Hematopoietic multipotent progenitor cell treated with erythropoietin and hydrocortisone succinate and interleukin-3 and kit ligand, for 15 days (in vitro differentiated cells): Measurements from ENCODE around the gene TLL2.

ENCODE experiments used
- DNase-seq: peaks from one replicate; pipeline ENCODE4 v3.0.0-alpha.2; 2015; ENCODE audit warnings: low spot score

The TLL2 gene

GRCh38 chr10:96463562-96463961, 50.2 kb downstream of the TLL2 start:
- DNase-seq = no peak

DNA sequence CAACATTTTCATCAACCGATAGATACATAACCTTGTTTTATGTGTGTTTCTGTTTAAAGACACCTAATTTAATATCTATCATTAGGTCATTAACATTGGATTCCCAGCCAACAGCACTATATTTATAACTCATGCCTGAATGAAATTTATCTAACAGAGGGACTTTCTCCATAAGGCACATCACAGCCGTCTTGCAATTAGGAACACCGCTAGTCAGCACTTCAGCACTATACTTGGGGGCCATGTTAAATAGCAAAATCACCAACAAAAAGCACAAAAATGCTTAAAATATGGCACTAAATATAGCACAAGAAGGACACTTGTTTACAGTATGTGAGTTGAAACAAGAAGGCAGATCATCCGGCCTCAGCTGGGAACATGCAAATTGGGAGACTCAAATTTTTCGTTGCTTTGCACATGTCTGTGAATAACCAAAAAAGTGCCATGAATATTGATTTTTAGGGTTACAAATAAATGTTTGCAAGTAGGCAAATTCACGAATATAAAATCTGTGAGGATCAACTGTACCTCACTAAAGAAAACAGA, 51.0 kb downstream of the TLL2 start:
- DNase-seq = no peak

DNA sequence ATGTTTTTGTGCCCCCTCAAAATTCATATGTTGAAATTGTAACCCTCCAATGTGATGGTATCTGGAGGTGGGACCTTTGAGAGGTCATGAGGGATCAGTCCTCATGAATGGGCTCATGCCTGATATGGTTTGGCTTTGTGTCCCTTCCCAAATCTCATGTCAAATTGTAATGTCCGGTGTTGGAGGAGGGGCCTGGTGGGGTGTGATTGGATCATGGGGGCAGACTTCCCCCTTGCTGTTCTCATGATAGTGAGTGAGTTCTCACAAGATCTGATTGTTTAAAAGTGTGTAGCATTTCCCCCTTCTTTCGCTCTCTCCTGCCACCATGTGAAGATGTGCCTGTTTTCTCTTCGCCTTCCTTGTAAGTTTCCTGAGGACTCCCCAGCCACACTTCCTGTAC, 53.4 kb downstream of the TLL2 start:
- DNase-seq = no peak

DNA sequence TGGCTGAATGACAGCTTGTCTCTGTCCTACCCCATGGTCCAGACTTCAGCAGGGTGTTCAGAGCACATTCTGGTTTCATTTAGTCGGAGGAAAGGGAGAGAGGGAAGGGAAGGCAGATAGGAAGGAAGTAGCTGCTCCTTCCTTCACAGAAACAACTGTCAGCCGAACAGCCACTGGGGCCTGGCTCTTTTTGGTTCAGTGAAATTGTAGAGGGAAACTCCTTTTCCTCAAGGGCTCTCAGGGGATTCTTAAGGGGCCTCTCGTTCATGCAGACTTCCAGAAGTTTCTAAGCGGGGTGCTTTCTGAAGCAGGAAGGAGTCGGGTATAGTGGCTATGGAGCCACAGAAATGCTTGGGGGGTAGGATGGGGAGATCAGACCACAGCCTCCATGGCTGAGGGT, 56.4 kb downstream of the TLL2 start:
- DNase-seq = no peak

- no peak for DNase-seq
These were observed 57.4 kb downstream of the TLL2 start for GRCh38 chr10:96456296-96456840.

DNA sequence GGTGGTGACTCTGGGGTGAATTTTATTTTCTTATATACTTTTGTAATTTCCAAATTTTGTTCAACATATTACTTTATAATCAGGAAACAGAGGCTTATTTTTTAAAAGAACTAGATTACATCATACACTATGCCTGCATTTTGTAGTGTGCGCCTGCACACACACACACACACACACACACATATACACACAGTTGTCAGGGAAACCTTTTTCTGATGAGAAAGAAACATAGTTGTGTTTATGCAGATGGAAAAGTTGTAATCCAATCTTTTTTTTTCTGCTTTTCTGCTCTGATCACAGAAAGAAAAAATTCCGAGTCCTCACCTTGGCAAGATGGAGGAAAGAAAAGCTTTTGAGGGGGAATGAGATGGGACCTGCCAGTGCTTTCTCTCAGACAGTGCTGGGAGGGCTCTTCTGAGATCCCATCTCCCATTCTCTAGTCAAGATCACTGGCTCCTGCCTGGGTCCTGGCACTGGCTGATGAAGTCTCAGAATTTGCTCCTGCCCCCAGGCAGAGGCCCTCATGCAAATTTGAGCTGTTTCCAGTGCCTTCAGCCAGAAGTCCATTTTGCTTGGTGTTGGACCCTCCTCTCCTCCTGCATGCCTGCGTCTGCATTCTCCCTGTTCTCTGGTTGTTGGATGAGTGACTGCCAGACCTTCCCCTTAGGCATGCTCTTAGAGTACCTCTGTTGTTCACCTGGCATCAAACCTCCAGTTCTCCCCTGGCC, 59.7 kb downstream of the TLL2 start:
- no peak for DNase-seq

DNA sequence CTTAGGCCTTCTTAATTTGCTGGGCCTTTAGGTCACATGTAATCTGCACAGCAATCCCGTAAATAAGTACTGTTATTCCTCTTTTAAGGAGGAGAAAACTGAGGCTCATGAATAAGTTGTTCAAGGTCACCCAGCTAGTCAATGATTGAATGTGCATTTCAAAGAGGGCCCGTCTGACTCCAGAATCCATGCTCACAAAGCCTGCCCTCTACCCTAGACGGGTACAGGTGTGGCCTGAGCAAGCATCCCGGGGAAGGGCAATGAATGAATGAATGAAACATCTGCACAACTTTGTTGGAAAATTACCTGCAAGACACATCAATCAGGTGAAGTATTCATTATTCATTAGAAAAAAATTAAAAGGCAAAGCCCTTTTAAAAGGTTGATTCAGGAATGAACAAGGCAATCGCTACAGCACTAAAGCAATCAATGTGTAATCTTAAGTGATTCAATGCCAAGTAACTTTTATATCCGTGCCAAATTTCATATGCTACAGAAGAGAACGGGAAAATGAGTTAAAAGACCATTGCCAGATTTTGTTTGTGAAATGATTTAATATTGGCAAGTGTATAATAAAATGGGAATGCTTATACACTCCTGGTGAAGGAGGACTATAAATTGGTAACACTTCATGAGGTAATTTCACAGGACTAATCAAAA, 61.1 kb downstream of the TLL2 start:
- no peak for DNase-seq

GRCh38 chr10:96450529-96451207, 63.1 kb downstream of the TLL2 start:
- no peak for DNase-seq

DNA sequence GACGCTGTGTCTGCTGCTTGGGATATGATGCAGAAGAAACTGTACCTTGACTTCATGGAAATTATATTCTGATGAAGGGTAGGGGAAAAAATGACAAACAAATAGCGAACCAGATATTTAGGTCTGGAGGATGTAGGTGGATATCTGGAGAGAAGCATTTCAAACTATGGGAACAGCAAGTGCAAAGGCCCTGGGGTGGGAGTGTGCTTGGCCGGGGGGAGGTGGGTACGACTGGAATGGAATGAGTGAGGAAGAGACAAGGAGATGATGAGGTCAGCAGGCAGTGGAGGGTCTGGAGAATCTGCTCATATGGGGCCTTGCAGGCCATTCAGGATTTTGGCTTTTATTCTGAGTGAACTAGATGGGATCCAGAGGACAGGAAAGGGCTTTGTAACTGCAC, 65.2 kb downstream of the TLL2 start:
- DNase-seq = no peak

DNA sequence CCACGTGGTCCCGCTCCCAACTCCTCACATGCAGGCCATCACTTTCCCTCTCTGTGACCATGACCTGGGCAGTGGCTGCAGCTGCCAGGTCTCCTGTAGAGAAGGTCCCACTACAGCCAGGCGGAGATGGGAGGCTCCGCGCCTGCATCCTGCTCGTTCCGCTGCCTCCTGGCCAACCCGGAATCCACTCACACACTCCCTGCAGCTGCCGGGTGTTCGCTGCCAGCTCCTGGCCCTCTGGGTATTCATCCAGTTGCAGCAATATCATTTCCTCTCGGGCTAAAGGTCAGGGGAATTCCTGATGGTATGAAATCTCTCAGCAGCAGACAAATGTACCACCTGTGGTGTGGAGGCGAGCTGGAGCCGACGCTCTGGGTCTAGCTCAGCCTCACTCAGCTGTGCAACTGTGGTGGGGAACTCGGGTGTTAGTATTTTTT, 65.7 kb downstream of the TLL2 start:
- no peak for DNase-seq

DNA sequence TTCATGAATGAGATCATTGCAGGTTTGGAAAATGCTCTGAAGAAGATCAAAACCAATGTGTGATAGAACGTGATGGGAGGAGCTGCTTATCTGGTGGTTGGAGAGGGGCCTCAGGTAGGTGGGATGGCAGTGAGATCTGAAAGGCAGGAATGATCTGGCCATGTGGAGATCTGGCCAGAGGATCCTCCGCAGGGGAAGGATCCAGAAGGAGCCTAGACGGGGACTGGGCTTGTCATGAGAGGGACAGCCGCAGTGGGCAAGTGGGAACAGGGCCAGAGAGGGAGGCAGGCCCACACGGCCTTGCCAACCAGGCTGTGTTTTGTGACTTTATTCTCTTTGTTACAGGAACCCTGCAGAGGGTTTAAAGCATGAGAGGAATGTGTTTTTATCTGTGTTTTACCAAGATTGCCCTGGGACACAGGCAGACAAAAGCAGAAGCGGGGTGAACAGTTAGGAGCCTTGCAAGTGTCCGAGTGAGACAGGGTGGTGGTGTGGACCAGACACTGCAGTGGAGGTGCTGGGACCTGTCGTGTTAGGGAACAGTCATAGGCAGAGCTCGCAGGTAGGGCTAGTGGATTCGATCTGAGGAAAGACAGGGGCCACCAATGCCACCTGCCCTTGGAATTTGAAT, 66.6 kb downstream of the TLL2 start:
- DNase-seq = no peak

DNA sequence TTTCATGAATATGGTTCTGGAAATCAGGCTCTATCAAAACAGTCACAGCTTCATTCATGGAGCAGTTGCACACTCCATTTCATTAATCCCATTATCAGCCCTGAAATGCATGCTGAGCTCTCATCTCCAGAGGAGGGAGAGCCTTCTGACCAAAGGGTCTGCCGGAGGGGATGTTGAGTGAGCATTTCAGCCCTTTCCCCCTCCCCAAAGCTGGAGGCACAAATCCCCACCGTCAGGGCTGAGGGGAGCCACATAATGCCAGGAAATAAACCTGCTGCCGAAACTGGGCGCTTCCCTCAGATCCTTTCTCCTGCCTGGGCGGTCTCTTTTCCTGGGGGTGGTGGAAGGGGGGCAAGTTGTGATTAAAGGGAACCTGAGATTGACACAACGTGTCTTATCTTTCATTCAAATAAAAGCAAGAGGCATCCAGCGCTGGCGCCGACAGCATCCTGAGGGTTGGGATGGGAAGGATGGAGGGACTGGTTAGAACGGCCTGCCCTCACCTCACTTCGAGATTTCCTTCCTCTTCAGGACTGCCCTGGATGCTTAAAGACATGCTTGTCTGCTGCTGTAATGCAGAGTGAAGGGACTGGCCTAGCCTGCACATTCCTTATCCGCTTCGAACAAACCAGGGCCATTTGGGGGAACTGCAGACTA, 71.6 kb downstream of the TLL2 start:
- DNase-seq = no peak

DNA sequence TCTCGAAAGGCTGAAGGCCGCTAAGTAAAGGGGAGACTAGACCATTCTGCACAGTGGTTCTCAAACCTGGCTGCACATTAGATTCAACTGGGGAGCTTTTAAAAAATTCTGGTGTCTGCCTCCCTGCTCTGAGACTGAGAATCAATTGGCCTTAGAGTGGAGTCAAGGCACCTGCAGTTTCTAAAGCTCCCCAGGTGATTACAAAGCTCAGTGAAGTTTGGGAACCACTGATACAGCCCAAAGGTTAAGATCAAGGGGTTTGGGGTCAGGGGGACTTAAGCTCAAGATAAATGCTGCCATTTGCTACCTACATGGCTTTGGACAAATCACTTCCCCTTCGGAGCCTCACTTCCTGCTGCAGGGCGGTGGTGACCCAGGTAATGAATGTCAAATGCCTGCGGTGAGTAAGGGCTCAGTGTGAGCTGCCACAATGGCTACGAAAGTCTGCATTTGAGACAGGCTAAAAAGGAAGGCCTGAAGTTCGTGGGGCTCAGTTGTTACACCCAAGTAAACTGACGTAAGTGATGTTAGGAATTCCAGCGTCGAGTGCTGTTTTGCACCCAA, 72.3 kb downstream of the TLL2 start:
- DNase-seq = no peak

GRCh38 chr10:96440361-96441292, 73.1 kb downstream of the TLL2 start:
- DNase-seq = no peak

DNA sequence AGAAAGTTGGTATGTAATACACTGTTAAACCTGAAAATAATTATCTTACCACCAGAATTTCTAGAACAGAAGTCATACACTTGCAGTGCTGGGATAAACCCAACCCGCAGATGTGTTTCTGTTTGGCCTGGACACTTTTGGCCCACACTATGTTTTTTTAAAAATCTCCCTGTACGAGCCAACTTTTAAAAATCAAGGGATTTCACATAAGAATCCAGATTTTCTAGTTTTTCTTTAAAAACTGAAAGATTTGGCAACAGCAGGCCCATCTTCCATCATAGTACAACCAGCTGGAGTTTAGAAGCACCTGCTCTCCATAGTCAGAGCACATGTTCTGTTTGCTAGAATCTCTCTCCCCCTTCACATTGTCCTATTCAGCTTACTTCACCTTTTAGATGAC, 74.0 kb downstream of the TLL2 start:
- no peak for DNase-seq

DNA sequence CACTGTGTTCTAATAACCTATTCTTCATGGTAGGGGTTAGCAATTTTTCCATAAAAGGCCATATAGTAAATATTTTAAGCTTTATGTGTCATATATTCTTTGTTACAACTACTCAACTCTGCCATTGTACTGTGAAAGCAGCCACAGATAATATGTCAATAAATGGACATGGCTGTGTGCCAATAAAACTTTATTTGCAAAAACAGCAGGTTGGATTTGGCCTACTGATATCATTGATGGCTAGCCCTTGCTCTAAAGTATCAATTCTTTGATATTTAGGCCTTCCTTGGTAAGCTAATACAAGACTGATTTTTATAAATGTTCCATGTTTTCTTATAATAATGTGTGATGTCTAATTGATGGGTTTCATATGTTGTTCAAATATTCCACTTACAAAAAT, 77.7 kb downstream of the TLL2 start:
- DNase-seq = no peak

GRCh38 chr10:96431211-96431970, 82.3 kb downstream of the TLL2 start:
- DNase-seq = no peak

- no peak for DNase-seq
These were observed 86.4 kb downstream of the TLL2 start for GRCh38 chr10:96427291-96427690.

DNA sequence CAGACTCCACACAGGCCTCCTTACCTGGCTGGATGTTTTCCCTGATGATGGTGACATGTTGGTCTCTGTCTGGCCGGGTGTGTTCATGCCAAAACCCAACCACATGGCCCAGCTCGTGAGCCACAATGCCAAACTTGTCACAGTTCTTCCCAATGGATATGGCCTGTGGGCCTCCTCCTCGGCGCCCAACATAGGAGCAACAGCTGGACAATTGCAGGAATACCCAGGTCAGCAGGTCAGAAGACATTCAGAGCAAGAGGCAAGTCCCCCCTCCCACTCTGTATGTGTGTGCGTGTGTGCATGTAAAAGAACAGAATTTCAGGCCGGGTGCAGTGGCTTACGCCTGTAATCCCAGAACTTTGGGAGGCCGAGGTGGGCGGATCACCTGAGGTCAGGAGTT, 91.2 kb downstream of the TLL2 start:
- no peak for DNase-seq

- no peak for DNase-seq
These were observed 91.7 kb downstream of the TLL2 start for GRCh38 chr10:96421995-96422394.
